GM12878 (cell line): Measurements from ENCODE around the gene MYO3A.

Experiments
- CHD1 ChIP-seq: IDR thresholded peaks from 2 replicates; pipeline ENCODE4 v1.6.1; 2012; ENCODE audit warnings: low read depth, low read length, improper control_type of control experiment
- CTCF ChIP-seq, 3 experiments: IDR thresholded peaks in 2 of 3; conservative IDR thresholded peaks in 1 of 3; 2 replicates each; pipeline ENCODE4 v1.5.1; 2011; ENCODE audit warnings: low read depth in 3 of 3, low read length in 3 of 3, mild to moderate bottlenecking in 3 of 3, control low read depth in 2 of 3, moderate library complexity in 2 of 3, inconsistent platforms in 1 of 3, mixed read lengths in 1 of 3; ENCODE audit not compliant: control insufficient read depth in 2 of 3, insufficient read depth in 1 of 3; ENCODE audit errors: extremely low read depth in 1 of 3
- POLR2AphosphoS5 ChIP-seq: IDR thresholded peaks from 2 replicates; pipeline ENCODE4 v1.6.1; 2011; ENCODE audit warnings: mild to moderate bottlenecking, low read length, inconsistent platforms
- REST ChIP-seq: IDR thresholded peaks from 2 replicates; pipeline ENCODE4 v1.6.1; 2012; ENCODE audit warnings: mild to moderate bottlenecking, low read depth, low read length
- RUNX3 ChIP-seq: IDR thresholded peaks from 2 replicates; pipeline ENCODE4 v1.6.1; 2012; ENCODE audit warnings: low read length, inconsistent platforms
- SP1 ChIP-seq: IDR thresholded peaks from one replicate; pipeline ENCODE4 v1.6.1; 2011; ENCODE audit warnings: low read depth, low read length
- TAF1 ChIP-seq: IDR thresholded peaks from 2 replicates; pipeline ENCODE4 v1.6.1; 2011; ENCODE audit warnings: mild to moderate bottlenecking, low read depth, low read length, borderline replicate concordance
- ZBTB33 ChIP-seq: fragments of 450-650 bp; IDR thresholded peaks from 2 replicates; pipeline ENCODE4 v1.6.1; 2017; ENCODE audit warnings: mild to moderate bottlenecking
- TF ChIP-seq, protein P1 (sequence below): fragments of 450-650 bp; IDR thresholded peaks from 2 replicates; pipeline ENCODE4 v1.6.1; 2016; ENCODE audit warnings: mild to moderate bottlenecking
- TF ChIP-seq, protein P2 (sequence below): IDR thresholded peaks from 2 replicates; pipeline ENCODE4 v1.6.1; 2012; ENCODE audit warnings: low read depth, low read length, improper control_type of control experiment
- TF ChIP-seq, protein P3 (sequence below): IDR thresholded peaks from 2 replicates; pipeline ENCODE4 v1.6.1; 2012; ENCODE audit warnings: low read depth, low read length, improper control_type of control experiment

DNA sequence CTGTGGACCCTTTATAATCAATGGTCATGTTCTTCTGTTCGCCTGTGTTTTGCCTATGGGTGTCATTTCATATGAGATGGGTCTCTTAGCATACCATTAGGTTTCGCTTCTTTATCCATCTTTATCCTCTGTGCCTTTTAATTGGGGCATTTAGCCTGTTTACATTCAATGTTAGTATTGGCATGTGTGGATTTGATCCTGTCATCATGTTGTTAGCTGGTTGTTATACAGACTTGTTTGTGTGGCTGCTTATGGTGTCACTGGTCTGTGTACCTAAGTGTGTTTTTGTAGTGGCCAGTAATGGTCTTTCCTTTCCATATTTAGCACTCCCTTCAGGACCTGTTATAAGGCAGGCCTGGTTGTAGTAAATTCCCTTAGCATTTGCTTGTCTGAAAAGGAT is 90.3 kb downstream of the MYO3A start:
- TF ChIP-seq CTCF (IDR thresholded peaks at IDR 0.05 in 2 of 3, conservative IDR thresholded peaks at IDR 0.05 in 1 of 3; ENCODE audit: control insufficient read depth in 2 of 3, extremely low read depth in 1 of 3, insufficient read depth in 1 of 3, low read depth in 3 of 3, low read length in 3 of 3): no peak
- TF ChIP-seq, protein P1, sequence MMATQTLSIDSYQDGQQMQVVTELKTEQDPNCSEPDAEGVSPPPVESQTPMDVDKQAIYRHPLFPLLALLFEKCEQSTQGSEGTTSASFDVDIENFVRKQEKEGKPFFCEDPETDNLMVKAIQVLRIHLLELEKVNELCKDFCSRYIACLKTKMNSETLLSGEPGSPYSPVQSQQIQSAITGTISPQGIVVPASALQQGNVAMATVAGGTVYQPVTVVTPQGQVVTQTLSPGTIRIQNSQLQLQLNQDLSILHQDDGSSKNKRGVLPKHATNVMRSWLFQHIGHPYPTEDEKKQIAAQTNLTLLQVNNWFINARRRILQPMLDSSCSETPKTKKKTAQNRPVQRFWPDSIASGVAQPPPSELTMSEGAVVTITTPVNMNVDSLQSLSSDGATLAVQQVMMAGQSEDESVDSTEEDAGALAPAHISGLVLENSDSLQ: no peak
- TF ChIP-seq SP1: no peak
- no peak for TF ChIP-seq POLR2AphosphoS5
- no peak for TF ChIP-seq TAF1
- no peak for TF ChIP-seq REST
- no peak for TF ChIP-seq ZBTB33
- TF ChIP-seq RUNX3: no peak
- TF ChIP-seq, protein P2, sequence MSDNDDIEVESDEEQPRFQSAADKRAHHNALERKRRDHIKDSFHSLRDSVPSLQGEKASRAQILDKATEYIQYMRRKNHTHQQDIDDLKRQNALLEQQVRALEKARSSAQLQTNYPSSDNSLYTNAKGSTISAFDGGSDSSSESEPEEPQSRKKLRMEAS: no peak
- TF ChIP-seq CHD1: no peak
- TF ChIP-seq, protein P3, sequence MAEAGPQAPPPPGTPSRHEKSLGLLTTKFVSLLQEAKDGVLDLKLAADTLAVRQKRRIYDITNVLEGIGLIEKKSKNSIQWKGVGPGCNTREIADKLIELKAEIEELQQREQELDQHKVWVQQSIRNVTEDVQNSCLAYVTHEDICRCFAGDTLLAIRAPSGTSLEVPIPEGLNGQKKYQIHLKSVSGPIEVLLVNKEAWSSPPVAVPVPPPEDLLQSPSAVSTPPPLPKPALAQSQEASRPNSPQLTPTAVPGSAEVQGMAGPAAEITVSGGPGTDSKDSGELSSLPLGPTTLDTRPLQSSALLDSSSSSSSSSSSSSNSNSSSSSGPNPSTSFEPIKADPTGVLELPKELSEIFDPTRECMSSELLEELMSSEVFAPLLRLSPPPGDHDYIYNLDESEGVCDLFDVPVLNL: no peak
